Measurements from ENCODE around the gene MST1.
"Not testable (repeated sequence)": the region's sequence is repeated elsewhere in the genome, so short reads cannot be mapped to it uniquely, and the experiment has no call there.

MST1 gene

GRCh38 chr3:49700014-49700413, 10.7 kb upstream of the MST1 start:
- TF ChIP-seq CTCF (IDR thresholded peaks at IDR 0.05) (no peak), ZFX (IDR thresholded peaks at IDR 0.05; ENCODE audit: borderline replicate concordance) (no peak)
- no peak overlapping the region for H3K27ac ChIP-seq

- no peak for TF ChIP-seq CTCF (IDR thresholded peaks at IDR 0.05)
- TF ChIP-seq ZFX (IDR thresholded peaks at IDR 0.05; ENCODE audit: borderline replicate concordance), result no peak
- H3K27ac ChIP-seq, result no peak overlapping the region
Observed at GRCh38 chr3:49699281-49699979, 10.2 kb upstream of the MST1 start.

DNA sequence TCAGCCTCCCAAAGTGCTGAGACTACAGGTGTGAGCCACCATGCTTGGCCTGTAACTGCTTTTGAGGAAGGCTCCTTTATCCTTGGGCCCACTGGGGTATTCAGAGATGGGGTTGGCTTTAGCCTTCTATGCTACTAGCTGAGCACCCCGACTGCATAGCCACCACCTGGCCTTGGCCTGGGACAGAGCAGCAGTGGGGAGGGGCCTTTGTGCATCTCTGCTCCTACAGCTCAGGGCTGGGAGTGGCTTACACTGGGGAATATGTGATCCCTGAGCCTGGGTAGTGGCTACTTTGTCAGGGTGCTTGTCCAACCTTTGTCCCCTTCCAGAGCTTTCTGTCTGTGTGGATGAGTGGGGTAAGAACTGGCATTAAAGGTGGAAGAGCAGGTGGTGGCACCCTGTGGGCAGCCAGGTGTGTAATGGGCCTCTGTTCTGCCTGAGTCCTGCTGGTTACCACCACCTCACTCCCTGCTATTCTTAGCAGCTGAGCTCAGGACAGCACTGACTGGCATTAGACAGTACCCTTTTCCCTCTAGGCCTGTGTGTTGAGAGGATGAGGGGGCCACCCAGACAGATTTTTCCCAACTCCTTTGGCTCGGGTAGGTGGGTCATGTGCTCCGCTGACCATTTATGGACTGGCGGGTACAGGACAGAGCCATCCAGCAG, 6.2 kb upstream of the MST1 start:
- not testable (repeated sequence) for H3K27ac ChIP-seq

GRCh38 chr3:49694409-49695070, 5.3 kb upstream of the MST1 start:
- not testable (repeated sequence) for H3K27ac ChIP-seq

GRCh38 chr3:49691481-49691880, 2.2 kb upstream of the MST1 start:
- H3K27ac ChIP-seq, result not testable (repeated sequence)

GRCh38 chr3:49690856-49691255, 1.6 kb upstream of the MST1 start:
- not testable (repeated sequence) for H3K27ac ChIP-seq

DNA sequence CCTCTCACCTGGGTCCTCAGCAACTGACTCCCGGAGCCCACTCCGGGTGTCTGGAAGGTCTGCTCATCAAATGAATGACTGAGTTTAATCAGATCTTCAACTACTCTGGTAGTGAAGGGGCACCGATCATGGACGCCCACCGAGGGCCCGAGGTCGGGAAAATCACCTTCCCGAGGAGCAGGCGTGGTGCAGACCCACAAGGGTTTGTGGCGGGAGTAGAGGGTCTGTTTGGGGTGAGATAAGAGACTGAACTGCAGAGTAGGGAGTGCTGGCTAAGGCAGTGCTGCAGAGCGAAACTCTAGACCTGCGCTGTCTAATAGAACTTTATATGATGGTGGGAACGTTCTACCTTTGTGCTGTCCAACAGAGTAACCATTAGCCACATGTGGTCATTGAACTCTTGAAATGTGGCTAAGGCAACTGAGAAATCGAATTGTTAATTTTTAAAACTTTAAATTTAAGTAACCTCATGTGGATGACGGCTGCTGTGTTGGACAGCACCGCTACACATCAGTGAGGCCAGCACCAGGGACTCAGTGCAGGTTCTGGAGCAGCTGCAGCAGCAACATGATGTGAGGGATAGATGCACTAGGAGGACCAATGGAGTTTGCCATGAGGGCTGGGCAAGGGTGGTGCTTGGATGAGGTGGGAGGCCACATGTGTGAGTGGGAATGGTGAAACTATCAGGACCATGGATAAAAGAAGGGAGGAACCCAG, 792 bp upstream of the MST1 start:
- H3K27ac ChIP-seq, result peak overlapping the region; percentile 71

- H3K27ac ChIP-seq, result peak overlapping the region; percentile 71
Observed at GRCh38 chr3:49688338-49689045, 782 bp downstream of the MST1 start.

GRCh38 chr3:49687424-49687795, 1.9 kb downstream of the MST1 start:
- peak overlapping the region; percentile 71 for H3K27ac ChIP-seq

GRCh38 chr3:49686769-49687423, 2.4 kb downstream of the MST1 start:
- peak overlapping the region; percentile 71 for H3K27ac ChIP-seq

DNA sequence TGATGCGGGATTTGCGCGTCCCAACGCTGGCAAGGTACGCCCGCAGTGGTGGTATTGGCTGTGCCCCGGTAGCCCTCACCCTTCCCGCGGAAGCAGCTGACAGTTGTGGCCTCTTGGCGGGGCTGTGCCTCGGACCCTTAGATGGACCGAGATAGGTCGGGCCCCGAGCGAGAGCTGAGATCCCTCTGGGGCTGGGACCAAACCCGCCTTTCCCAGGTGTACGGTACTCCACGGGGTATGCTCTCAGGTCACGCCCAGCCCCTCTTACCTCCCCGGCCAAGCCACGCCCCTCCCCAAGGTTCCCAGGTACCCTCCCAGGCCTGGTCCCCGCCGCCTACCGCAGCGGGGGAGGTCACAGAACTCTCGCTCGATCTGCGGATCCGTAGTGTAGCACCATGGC, 2.9 kb downstream of the MST1 start:
- peak overlapping the region; percentile 71 for H3K27ac ChIP-seq

- H3K27ac ChIP-seq, result peak overlapping the region; percentile 71
Observed at GRCh38 chr3:49685846-49686245, 3.4 kb downstream of the MST1 start.

GRCh38 chr3:49685103-49685502, 4.2 kb downstream of the MST1 start:
- peak overlapping the region; percentile 71; the same call in 1 of the 2 replicates for H3K27ac ChIP-seq

DNA sequence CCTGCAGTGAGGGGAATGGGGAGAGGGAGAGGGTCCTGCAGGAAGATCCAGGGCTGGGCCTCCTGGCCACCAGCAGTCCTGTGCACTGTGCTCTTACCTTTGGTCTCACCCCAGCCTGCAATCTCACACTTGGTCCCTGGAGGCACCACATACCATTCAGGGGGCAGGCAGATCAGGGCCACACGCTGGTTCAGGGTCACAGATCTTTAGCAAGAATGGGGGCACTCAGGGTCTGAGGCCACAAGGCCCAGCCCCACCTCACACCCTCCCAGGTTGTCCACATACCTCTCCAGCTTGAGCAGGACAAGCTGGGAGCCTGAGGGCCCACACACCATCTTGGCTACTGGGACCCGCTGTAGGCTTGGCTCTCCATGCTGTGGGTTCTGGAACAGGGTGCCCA, 4.8 kb downstream of the MST1 start:
- H3K27ac ChIP-seq, result peak overlapping the region; percentile 15; the same call in 1 of the 2 replicates
